HepG2 (cell line): ENCODE results near the gene UBE4A. TPM values are rescaled to one million over a fixed set of nuclear protein-coding genes. Genes with fewer than 3 reads are reported as not detected.

Experiments used
- ATF1 ChIP-seq: IDR thresholded peaks from 2 replicates; pipeline ENCODE4 v1.6.1; 2016; ENCODE audit warnings: mild to moderate bottlenecking, control low read depth
- CAMTA2 ChIP-seq: sonication (generic); formaldehyde crosslinking; IDR thresholded peaks from 2 replicates; pipeline ENCODE4 v1.4.0; 2020; ENCODE audit warnings: mild to moderate bottlenecking, missing genetic modification reagents, borderline replicate concordance
- EEA1 ChIP-seq: sonication (generic); formaldehyde crosslinking; IDR thresholded peaks from 2 replicates; pipeline ENCODE4 v1.5.1; 2020; ENCODE audit warnings: mild to moderate bottlenecking, missing genetic modification reagents, borderline replicate concordance
- HNRNPK ChIP-seq: fragments of 200-400 bp; formaldehyde crosslinking; IDR thresholded peaks from 2 replicates; pipeline ENCODE4 v1.6.1; 2018; ENCODE audit warnings: low read length, low read depth, moderate library complexity, mild to moderate bottlenecking; ENCODE audit not compliant: poor library complexity, severe bottlenecking
- MED1 ChIP-seq: sonication (generic); formaldehyde crosslinking; IDR thresholded peaks from 2 replicates; pipeline ENCODE4 v1.4.0; 2020; ENCODE audit warnings: missing genetic modification reagents
- NPAS2 ChIP-seq: sonication (generic); formaldehyde crosslinking; IDR thresholded peaks from 2 replicates; pipeline ENCODE4 v1.8.0; 2022; ENCODE audit warnings: mild to moderate bottlenecking, missing genetic modification reagents, borderline replicate concordance
- PAX8 ChIP-seq: sonication (generic); formaldehyde crosslinking; IDR thresholded peaks from 2 replicates; pipeline ENCODE4 v1.8.0; 2022; ENCODE audit warnings: mild to moderate bottlenecking, missing genetic modification reagents, borderline replicate concordance
- SALL2 ChIP-seq: sonication (generic); formaldehyde crosslinking; IDR thresholded peaks from 2 replicates; pipeline ENCODE4 v1.8.1; 2023; ENCODE audit warnings: mild to moderate bottlenecking, missing genetic modification reagents, inconsistent platforms
- SKI ChIP-seq: fragments of 450-650 bp; IDR thresholded peaks from one replicate; pipeline ENCODE4 v1.6.1; 2018; ENCODE audit warnings: mild to moderate bottlenecking; ENCODE audit not compliant: partially characterized antibody
- SRF ChIP-seq: IDR thresholded peaks from 2 replicates; pipeline ENCODE4 v1.6.1; 2011; ENCODE audit warnings: mild to moderate bottlenecking, low read depth, low read length, moderate library complexity
- SRSF4 ChIP-seq: fragments of 200-400 bp; formaldehyde crosslinking; IDR thresholded peaks from one replicate; pipeline ENCODE4 v1.6.1; 2018; ENCODE audit warnings: mild to moderate bottlenecking, low read depth, low read length, moderate library complexity; ENCODE audit not compliant: poor library complexity, severe bottlenecking
- SSRP1 ChIP-seq: IDR thresholded peaks from 2 replicates; pipeline ENCODE4 v1.6.1; 2016; ENCODE audit warnings: control low read depth
- ZBTB38 ChIP-seq: sonication (generic); formaldehyde crosslinking; IDR thresholded peaks from 2 replicates; pipeline ENCODE4 v1.5.1; 2020; ENCODE audit warnings: mild to moderate bottlenecking, missing genetic modification reagents
- ZFP82 ChIP-seq: sonication (generic); formaldehyde crosslinking; IDR thresholded peaks from 2 replicates; pipeline ENCODE4 v1.5.1; 2020; ENCODE audit warnings: mild to moderate bottlenecking, missing genetic modification reagents, borderline replicate concordance
- ZNF101 ChIP-seq: sonication (generic); formaldehyde crosslinking; IDR thresholded peaks from 2 replicates; pipeline ENCODE4 v1.4.0; 2020; ENCODE audit warnings: mild to moderate bottlenecking, low read depth, missing genetic modification reagents, borderline replicate concordance
- ZNF292 ChIP-seq: sonication (generic); formaldehyde crosslinking; IDR thresholded peaks from 2 replicates; pipeline ENCODE4 v1.8.1; 2022; ENCODE audit warnings: mild to moderate bottlenecking, low read depth, missing genetic modification reagents, borderline replicate concordance
- ZNF484 ChIP-seq: sonication (generic); formaldehyde crosslinking; IDR thresholded peaks from 2 replicates; pipeline ENCODE4 v1.5.1; 2020; ENCODE audit warnings: mild to moderate bottlenecking, low read depth, missing genetic modification reagents, borderline replicate concordance
- ZNF703 ChIP-seq: sonication (generic); formaldehyde crosslinking; IDR thresholded peaks from 2 replicates; pipeline ENCODE4 v1.5.1; 2020; ENCODE audit warnings: missing genetic modification reagents, mild to moderate bottlenecking, moderate library complexity, borderline replicate concordance
- ZNF761 ChIP-seq: sonication (generic); formaldehyde crosslinking; conservative IDR thresholded peaks from 2 replicates; pipeline ENCODE4 v1.4.0; 2020; ENCODE audit warnings: mild to moderate bottlenecking, missing genetic modification reagents
- ZNF768 ChIP-seq: sonication (generic); formaldehyde crosslinking; IDR thresholded peaks from 2 replicates; pipeline ENCODE4 v1.4.0; 2020; ENCODE audit warnings: missing genetic modification reagents
- ZNF790 ChIP-seq: sonication (generic); formaldehyde crosslinking; IDR thresholded peaks from 2 replicates; pipeline ENCODE4 v1.8.0; 2022; ENCODE audit warnings: missing genetic modification reagents, mild to moderate bottlenecking, borderline replicate concordance
- polyA plus RNA-seq, 8 experiments: library from polyadenylated mRNA; depleted of rRNA in 3 of 8; stranded (reverse) in 7 of 8; unstranded in 1 of 8; fragments of >200 nt; fragmentation: Illumina TruSeq in 4 of 8; extraction: Trizol in 4 of 8; gene quantifications; 2 replicates each; pipeline versions ENCODE4 v1.2.1 to v1.2.3, GENCODE V29; 2011 to 2016; ENCODE audit warnings: low read depth in 4 of 8, missing spikeins in 1 of 8, mixed read lengths in 1 of 8; ENCODE audit not compliant: insufficient read depth in 1 of 8
- total RNA-seq, 5 experiments: library from RNA; depleted of rRNA; stranded (reverse); fragments of >200 nt; fragmentation: Illumina TruSeq; extraction: Trizol; gene quantifications; 2 replicates each; pipeline ENCODE4 v1.2.3, GENCODE V29; 2016; ENCODE audit warnings: low read depth in 1 of 5
- TF ChIP-seq, protein P1 (sequence below): sonication (generic); formaldehyde crosslinking; conservative IDR thresholded peaks from 2 replicates; pipeline ENCODE4 v1.4.0; 2020; ENCODE audit warnings: mild to moderate bottlenecking, missing genetic modification reagents, moderate library complexity
- TF ChIP-seq, protein P2 (sequence below): sonication (generic); formaldehyde crosslinking; IDR thresholded peaks from 2 replicates; pipeline ENCODE4 v1.5.1; 2020; ENCODE audit warnings: mild to moderate bottlenecking, missing genetic modification reagents, borderline replicate concordance
- TF ChIP-seq, protein P3 (sequence below): IDR thresholded peaks from 2 replicates; pipeline ENCODE4 v1.6.1; 2016

Gene UBE4A
- total and polyA plus RNA-seq, 2 of the 13 experiments (the other 11 are each of a cell fraction or from before 2014, with no cell fraction given) = 15.1 to 32.7 TPM

DNA sequence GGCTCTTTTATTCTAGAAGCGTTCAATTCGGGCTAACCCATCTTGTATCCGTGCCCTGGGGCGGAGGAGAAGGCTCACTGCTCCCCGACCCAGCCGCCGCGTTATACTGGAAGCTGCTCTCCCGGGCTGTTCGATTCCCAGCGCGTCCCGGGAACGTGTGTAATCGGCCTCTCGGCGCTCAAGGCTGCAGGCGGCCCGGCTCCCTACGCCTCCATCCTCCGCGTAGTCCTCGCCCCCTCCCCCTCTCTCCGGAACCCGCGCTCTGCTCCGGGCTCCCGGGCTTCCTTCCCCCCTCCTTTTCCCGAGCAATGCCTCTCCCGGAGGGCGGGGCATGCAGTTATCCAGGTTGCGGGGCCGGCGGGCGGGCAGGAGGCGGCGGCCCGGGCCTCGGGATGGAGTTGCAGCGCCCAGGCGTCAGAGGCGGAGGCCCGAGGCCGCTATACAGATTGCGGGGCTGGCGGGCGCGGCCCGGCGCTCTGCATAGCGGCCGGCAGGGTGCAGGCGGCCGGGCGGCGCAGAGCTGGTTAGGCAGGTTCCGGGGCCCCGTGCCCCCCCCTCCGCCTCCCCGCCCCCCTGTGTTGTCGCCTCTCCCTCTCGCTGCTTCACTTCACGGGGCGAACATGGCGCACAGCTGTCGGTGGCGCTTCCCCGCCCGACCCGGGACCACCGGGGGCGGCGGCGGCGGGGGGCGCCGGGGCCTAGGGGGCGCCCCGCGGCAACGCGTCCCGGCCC lies 76.7 kb downstream of the UBE4A start, which contains the start of gene KMT2A (continued):
- TF ChIP-seq, protein P1, sequence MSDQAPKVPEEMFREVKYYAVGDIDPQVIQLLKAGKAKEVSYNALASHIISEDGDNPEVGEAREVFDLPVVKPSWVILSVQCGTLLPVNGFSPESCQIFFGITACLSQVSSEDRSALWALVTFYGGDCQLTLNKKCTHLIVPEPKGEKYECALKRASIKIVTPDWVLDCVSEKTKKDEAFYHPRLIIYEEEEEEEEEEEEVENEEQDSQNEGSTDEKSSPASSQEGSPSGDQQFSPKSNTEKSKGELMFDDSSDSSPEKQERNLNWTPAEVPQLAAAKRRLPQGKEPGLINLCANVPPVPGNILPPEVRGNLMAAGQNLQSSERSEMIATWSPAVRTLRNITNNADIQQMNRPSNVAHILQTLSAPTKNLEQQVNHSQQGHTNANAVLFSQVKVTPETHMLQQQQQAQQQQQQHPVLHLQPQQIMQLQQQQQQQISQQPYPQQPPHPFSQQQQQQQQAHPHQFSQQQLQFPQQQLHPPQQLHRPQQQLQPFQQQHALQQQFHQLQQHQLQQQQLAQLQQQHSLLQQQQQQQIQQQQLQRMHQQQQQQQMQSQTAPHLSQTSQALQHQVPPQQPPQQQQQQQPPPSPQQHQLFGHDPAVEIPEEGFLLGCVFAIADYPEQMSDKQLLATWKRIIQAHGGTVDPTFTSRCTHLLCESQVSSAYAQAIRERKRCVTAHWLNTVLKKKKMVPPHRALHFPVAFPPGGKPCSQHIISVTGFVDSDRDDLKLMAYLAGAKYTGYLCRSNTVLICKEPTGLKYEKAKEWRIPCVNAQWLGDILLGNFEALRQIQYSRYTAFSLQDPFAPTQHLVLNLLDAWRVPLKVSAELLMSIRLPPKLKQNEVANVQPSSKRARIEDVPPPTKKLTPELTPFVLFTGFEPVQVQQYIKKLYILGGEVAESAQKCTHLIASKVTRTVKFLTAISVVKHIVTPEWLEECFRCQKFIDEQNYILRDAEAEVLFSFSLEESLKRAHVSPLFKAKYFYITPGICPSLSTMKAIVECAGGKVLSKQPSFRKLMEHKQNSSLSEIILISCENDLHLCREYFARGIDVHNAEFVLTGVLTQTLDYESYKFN (CRISPR knock-in tag) = peak; percentile 69
- TF ChIP-seq ZBTB38 (CRISPR knock-in tag) (no peak), SRSF4 (no peak), SKI (peak; percentile 75), PAX8 (CRISPR knock-in tag) (0 out of 2 replicates have a peak, but pooled peaks have one; percentile 30), HNRNPK (peak; percentile 92), ZNF292 (CRISPR knock-in tag) (no peak), SRF (no peak), CAMTA2 (CRISPR knock-in tag) (no peak), SSRP1 (CRISPR knock-in tag) (no peak), ZNF703 (no peak), ZNF761 (CRISPR knock-in tag) (peak; percentile 91; the same call in 1 of the 2 replicates), ZNF790 (CRISPR knock-in tag) (0 out of 2 replicates have a peak, but pooled peaks have one; percentile 66), ZNF768 (CRISPR knock-in tag) (peak; percentile 60; the same call in 1 of the 2 replicates), NPAS2 (CRISPR knock-in tag) (no peak), ZNF484 (CRISPR knock-in tag) (no peak), EEA1 (CRISPR knock-in tag) (no peak), ATF1 (CRISPR knock-in tag) (no peak), SALL2 (CRISPR knock-in tag) (peak; percentile 44; the same call in 1 of the 2 replicates), ZNF101 (no peak), MED1 (CRISPR knock-in tag) (peak; percentile 56), ZFP82 (peak; percentile 68; the same call in 1 of the 2 replicates)
- TF ChIP-seq, protein P2, sequence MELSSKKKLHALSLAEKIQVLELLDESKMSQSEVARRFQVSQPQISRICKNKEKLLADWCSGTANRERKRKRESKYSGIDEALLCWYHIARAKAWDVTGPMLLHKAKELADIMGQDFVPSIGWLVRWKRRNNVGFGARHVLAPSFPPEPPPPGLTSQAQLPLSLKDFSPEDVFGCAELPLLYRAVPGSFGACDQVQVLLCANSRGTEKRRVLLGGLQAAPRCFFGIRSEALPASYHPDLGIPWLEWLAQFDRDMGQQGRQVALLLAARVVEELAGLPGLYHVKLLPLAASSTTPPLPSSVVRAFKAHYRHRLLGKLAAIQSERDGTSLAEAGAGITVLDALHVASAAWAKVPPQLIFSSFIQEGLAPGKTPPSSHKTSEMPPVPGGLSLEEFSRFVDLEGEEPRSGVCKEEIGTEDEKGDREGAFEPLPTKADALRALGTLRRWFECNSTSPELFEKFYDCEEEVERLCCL (CRISPR knock-in tag) = no peak
- TF ChIP-seq, protein P3, sequence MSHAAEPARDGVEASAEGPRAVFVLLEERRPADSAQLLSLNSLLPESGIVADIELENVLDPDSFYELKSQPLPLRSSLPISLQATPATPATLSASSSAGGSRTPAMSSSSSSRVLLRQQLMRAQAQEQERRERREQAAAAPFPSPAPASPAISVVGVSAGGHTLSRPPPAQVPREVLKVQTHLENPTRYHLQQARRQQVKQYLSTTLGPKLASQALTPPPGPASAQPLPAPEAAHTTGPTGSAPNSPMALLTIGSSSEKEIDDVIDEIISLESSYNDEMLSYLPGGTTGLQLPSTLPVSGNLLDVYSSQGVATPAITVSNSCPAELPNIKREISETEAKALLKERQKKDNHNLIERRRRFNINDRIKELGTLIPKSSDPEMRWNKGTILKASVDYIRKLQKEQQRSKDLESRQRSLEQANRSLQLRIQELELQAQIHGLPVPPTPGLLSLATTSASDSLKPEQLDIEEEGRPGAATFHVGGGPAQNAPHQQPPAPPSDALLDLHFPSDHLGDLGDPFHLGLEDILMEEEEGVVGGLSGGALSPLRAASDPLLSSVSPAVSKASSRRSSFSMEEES (CRISPR knock-in tag) = peak; percentile 40; the same call in 1 of the 2 replicates
